IPS-18a (cell line): ENCODE data around the gene AHSP.
"Not testable (repeated sequence)": the region's sequence is repeated elsewhere in the genome, so short reads cannot be mapped to it uniquely, and the experiment has no call there.

Experiments used
- H3K27ac ChIP-seq: one replicate; pipeline ENCODE4 v1.5.1; 2013; ENCODE audit warnings: low read length
- H3K27me3 ChIP-seq: one replicate; pipeline ENCODE4 v1.6.1; 2013; ENCODE audit warnings: mild to moderate bottlenecking, low read length; ENCODE audit not compliant: control insufficient read depth, insufficient read depth
- H3K36me3 ChIP-seq: one replicate; pipeline ENCODE4 v1.6.1; 2013; ENCODE audit warnings: low read depth, low read length; ENCODE audit not compliant: control insufficient read depth
- H3K4me1 ChIP-seq: one replicate; pipeline ENCODE4 v1.6.1; 2013; ENCODE audit warnings: low read depth, low read length; ENCODE audit not compliant: control insufficient read depth
- H3K4me3 ChIP-seq: one replicate; pipeline ENCODE4 v1.5.1; 2013; ENCODE audit warnings: low read length
- H3K9ac ChIP-seq: one replicate; pipeline ENCODE4 v1.6.1; 2013; ENCODE audit warnings: mild to moderate bottlenecking, low read length, moderate library complexity
- H3K9me3 ChIP-seq: one replicate; pipeline ENCODE4 v1.6.1; 2013; ENCODE audit warnings: low read depth, low read length; ENCODE audit not compliant: control insufficient read depth

The AHSP gene

GRCh38 chr16:31536804-31537361 is 9.2 kb downstream of the AHSP start:
- Histone ChIP-seq H3K36me3 (no peaks in the 10 kb centered on the region), H3K27ac (no peak overlapping the region), H3K4me3 (peak overlapping the region; percentile 51), H3K4me1 (no peaks in the 10 kb centered on the region), H3K27me3 (peaks cover 9% of the 10 kb centered on the region), H3K9me3 (peaks cover 7% of the 10 kb centered on the region), H3K9ac (no peak overlapping the region)

DNA sequence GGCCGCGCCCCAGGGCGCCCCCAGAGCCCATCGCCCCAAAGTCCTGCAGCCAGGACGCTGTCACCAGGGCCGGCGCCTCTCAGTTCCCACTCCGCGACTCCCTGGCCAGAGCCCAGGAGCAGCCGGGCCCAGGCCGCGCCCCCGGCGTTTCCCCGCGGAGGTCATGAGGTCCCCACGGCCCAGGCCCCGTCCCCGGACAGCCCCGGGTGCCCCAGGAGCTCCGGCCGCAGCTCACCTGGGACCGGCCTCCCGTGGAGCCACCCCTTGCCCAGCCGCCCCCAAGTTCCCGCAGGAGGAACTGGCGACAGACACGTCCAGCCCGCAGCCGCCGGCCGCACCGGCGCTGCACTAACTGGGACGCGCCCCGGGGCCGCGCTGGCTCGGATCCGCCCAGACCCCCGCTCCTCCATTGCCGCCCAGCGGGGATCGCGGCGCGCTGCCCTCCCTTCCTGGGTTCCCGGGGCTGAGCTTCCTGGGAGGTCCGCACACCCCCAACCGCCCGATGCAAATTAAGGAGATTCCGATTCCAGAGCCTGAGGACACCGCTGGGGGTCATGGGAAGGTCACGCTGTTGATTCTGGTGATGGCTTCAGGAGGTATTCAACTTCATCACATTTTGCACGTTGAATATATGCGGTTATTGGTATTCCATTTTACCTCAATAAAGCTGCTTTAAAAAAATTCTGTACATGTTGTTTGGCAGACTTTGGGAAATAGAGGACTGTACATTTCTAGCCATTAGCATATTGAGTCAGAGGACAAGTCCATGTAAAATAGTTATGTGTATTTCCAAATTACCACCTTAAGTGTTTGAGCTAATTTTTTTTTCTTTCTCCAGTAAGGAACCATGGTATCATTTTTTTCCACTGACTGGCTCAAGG is 9.9 kb downstream of the AHSP start:
- Histone ChIP-seq H3K4me1 (no peaks in the 10 kb centered on the region), H3K36me3 (no peaks in the 10 kb centered on the region), H3K4me3 (peak overlapping the region; percentile 51), H3K9me3 (peaks cover 7% of the 10 kb centered on the region), H3K9ac (no peak overlapping the region), H3K27ac (no peak overlapping the region), H3K27me3 (peaks cover 9% of the 10 kb centered on the region)

DNA sequence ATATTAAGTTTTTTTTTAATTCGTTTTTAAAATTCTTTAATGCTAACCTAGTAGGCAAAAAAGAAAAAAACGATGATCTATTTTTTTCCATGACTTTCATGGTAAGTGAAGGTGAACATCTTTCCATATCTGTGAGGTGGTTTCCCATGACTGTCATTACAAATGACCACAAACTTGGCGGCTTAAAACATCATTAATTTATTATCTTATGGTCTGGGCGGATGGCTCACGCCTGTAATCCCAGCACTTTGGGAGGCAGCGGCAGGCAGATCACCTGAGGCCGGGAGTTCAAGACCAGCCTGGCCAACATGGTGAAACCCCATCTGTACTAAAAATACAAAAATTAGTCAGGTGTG is 10.5 kb downstream of the AHSP start:
- not testable (repeated sequence) for H3K27ac ChIP-seq, H3K36me3 ChIP-seq, H3K27me3 ChIP-seq, H3K9ac ChIP-seq, H3K4me1 ChIP-seq, H3K9me3 ChIP-seq
- H3K4me3 ChIP-seq, result peak overlapping the region; percentile 51

DNA sequence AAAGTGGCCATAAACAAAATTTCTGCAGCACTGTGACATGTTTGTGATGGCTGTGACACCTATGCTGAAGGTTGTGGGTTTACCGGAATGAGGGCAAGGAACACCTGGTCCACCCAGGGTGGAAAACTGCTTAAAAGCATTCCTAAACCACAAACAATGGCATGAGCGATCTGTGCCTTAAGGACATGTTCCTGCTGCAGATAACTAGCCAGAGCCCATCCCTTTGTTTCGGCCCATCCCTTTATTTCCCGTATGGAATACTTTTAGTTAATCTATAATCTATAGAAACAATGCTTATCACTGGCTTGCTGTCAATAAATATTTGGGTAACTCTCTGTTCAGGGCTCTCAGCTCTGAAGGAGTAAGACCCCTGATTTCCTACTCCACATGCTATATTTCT is 12.1 kb downstream of the AHSP start:
- not testable (repeated sequence) for H3K36me3 ChIP-seq, H3K9me3 ChIP-seq, H3K27ac ChIP-seq, H3K4me3 ChIP-seq, H3K9ac ChIP-seq, H3K27me3 ChIP-seq, H3K4me1 ChIP-seq

- no peak overlapping the region for H3K9ac ChIP-seq
- no peak overlapping the region for H3K4me3 ChIP-seq
- H3K27me3 ChIP-seq, result no peaks in the 10 kb centered on the region
- no peaks in the 10 kb centered on the region for H3K36me3 ChIP-seq
- H3K4me1 ChIP-seq, result no peaks in the 10 kb centered on the region
- H3K27ac ChIP-seq, result no peak overlapping the region
- peaks cover 7% of the 10 kb centered on the region for H3K9me3 ChIP-seq
These were observed 15.1 kb downstream of the AHSP start for GRCh38 chr16:31542763-31543162.

DNA sequence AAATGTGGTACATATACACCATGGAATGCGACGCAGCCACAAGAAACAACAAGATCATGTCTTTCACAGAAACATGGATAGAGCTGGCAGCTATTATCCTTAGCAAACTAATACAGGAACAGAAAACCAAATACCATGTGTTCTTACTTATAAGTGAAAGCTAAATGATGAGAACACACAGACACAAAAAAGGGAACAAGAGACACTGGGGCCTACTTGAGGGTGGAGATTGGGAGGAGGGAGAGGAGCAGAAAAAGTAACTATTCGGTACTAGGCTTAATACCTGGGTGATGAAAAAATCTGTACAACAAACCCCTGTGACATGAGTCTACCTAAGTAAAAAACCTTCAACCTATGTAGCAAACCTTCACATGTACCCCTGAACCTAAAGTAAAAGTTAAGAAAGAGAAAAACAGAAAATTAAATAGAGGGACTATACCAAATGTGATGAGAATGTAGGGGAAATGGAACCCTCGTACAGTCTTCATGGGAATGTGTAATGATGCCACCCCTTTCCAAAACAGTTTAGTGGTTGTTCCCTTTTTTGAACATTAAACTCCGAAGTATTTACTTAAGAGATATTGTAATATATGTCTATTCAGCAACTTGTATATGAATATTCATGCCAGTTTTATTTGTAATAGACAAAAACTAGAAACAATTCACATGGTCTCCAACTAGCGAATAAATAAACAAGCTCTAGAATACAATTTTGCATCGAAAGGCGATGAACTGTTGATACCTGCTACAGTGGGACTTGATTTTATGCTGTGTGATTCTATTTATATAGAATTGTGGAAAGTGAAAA is 33.9 kb downstream of the AHSP start:
- Histone ChIP-seq H3K4me1 (no peaks in the 10 kb centered on the region), H3K4me3 (no peak overlapping the region), H3K36me3 (no peaks in the 10 kb centered on the region), H3K27ac (no peak overlapping the region), H3K9ac (no peak overlapping the region), H3K9me3 (peaks cover 13% of the 10 kb centered on the region), H3K27me3 (peaks cover 7% of the 10 kb centered on the region)

GRCh38 chr16:31568577-31569359 is 41.1 kb downstream of the AHSP start:
- H3K4me3 ChIP-seq, result peak overlapping the region; percentile 57
- peaks cover 59% of the 10 kb centered on the region for H3K27me3 ChIP-seq
- H3K36me3 ChIP-seq, result no peaks in the 10 kb centered on the region
- no peaks in the 10 kb centered on the region for H3K4me1 ChIP-seq
- H3K9me3 ChIP-seq, result peaks cover 16% of the 10 kb centered on the region
- no peak overlapping the region for H3K27ac ChIP-seq
- H3K9ac ChIP-seq, result no peak overlapping the region

DNA sequence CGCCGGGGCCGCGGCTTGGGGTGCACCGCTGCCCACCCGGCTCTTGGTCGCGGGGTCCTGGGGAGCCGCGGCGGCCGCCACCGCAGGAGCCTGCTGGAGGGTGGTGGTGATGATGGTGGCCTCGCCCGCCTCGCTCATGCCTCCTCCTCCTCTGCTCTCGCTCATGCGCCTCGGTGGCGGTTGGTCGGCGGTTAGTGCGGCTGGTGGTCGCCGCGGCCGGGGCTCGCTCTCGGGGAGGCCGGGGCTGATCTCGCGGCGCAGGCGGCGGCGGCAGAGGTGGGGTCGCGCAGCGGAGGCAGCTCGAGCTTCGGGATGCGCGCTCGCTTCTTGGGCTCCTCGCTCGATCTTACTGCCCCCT is 41.6 kb downstream of the AHSP start:
- H3K4me3 ChIP-seq, result peak overlapping the region; percentile 57
- no peak overlapping the region for H3K27ac ChIP-seq
- H3K9ac ChIP-seq, result no peak overlapping the region
- H3K27me3 ChIP-seq, result peaks cover 59% of the 10 kb centered on the region
- H3K9me3 ChIP-seq, result peaks cover 16% of the 10 kb centered on the region
- H3K4me1 ChIP-seq, result no peaks in the 10 kb centered on the region
- no peaks in the 10 kb centered on the region for H3K36me3 ChIP-seq

DNA sequence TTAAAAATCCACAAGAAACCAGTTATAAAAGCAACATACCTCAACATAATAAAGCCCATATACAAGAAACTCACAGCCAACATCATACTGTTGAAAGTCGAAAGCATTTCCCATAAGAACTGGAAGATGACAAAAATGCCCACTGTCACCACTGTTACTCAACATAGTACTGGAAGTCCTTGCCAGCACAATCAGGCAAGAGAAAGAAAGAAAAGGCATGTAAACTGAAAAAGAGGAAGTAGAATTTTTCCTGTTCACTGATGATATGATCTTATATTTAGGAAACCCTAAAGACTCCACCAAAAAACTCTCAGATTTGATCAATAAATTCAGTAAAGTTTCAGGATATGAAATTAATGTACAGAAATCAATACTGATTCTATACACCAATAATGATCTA is 45.1 kb downstream of the AHSP start:
- no peak overlapping the region for H3K9ac ChIP-seq
- no peaks in the 10 kb centered on the region for H3K4me1 ChIP-seq
- no peaks in the 10 kb centered on the region for H3K36me3 ChIP-seq
- no peak overlapping the region for H3K27ac ChIP-seq
- peaks cover 26% of the 10 kb centered on the region for H3K9me3 ChIP-seq
- H3K4me3 ChIP-seq, result no peak overlapping the region
- H3K27me3 ChIP-seq, result peaks cover 40% of the 10 kb centered on the region

GRCh38 chr16:31574159-31574558 is 46.5 kb downstream of the AHSP start:
- H3K36me3 ChIP-seq, H3K9ac ChIP-seq, H3K4me3 ChIP-seq, H3K27ac ChIP-seq, H3K4me1 ChIP-seq: not testable (repeated sequence)
- peaks cover 27% of the 10 kb centered on the region for H3K27me3 ChIP-seq
- H3K9me3 ChIP-seq, result peaks cover 33% of the 10 kb centered on the region

DNA sequence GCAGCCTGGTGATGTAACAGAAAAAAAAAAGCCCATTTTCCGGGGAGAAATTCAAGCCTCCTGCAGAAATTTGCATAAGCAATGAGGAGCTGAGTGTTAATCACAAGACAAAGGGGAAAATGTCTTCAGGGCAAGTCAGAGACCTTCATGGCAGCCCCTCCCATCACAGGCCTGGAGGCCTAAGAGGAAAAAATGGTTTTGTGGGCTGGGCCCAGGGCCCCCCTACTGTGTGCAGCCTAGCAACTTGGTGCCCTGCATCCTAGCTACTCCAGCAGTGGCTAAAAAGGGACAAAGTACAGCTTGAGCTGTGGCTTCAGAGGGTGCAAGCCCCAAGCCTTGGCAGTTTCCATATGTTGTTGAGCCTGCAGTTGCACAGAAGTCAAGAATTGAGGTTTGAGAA is 49.7 kb downstream of the AHSP start:
- no peak overlapping the region for H3K9ac ChIP-seq
- H3K9me3 ChIP-seq, result peaks cover 33% of the 10 kb centered on the region

More for the DNA sequence above, 49.7 kb downstream of the AHSP start:
- Histone ChIP-seq H3K4me3 (no peak overlapping the region), H3K27me3 (no peaks in the 10 kb centered on the region), H3K4me1 (no peaks in the 10 kb centered on the region), H3K36me3 (no peaks in the 10 kb centered on the region), H3K27ac (no peak overlapping the region)
